ENCODE data around the gene SLC16A13. TPM values are rescaled to one million over a fixed set of nuclear protein-coding genes. Genes with fewer than 3 reads are reported as not detected.
"Not testable (repeated sequence)": the region's sequence is repeated elsewhere in the genome, so short reads cannot be mapped to it uniquely, and the experiment has no call there.

SLC16A13 gene
- total RNA-seq, 1 donor from 2014 or later: 1.5 TPM

DNA sequence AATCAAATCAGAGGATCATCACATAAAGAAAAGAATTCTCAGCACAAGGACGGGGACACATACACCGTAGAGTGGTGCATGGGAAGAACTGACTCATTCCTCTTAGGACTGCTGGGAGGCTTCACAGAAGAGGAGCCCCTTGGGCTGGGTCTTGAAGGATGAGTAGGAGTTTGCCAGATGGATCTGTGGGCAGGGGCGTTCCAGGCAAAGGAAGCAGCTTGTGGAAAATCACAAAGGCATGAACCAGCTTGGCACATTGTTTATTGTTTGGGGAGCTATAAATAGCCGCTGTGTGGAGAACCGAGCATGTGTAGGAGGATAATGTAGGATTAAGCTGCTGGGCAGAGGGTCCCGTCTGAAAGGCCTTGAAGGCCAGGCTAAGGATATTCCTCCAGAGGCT, 13.2 kb downstream of the SLC16A13 start:
- Histone ChIP-seq H3K4me1 (peaks cover 1 to 6% of the 10 kb centered on the region in 2 donors), H3K9me3 (no peaks in the 10 kb centered on the region), H3K27me3 (no peaks in the 10 kb centered on the region), H3K27ac (no peak overlapping the region), H3K36me3 (no peaks in the 10 kb centered on the region), H3K4me3 (no peak overlapping the region)
- TF ChIP-seq, protein P1, sequence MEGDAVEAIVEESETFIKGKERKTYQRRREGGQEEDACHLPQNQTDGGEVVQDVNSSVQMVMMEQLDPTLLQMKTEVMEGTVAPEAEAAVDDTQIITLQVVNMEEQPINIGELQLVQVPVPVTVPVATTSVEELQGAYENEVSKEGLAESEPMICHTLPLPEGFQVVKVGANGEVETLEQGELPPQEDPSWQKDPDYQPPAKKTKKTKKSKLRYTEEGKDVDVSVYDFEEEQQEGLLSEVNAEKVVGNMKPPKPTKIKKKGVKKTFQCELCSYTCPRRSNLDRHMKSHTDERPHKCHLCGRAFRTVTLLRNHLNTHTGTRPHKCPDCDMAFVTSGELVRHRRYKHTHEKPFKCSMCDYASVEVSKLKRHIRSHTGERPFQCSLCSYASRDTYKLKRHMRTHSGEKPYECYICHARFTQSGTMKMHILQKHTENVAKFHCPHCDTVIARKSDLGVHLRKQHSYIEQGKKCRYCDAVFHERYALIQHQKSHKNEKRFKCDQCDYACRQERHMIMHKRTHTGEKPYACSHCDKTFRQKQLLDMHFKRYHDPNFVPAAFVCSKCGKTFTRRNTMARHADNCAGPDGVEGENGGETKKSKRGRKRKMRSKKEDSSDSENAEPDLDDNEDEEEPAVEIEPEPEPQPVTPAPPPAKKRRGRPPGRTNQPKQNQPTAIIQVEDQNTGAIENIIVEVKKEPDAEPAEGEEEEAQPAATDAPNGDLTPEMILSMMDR (IDR thresholded peaks at IDR 0.05): no peak
- intact Hi-C loops (cut with DNase I): loop anchor here (5.0 kb wide), 1 partner anchor 248 kb away; no protein-coding TSS in a partner anchor
- DNase-seq (ENCODE audit: low spot score in 2 of 2): no peak

DNA sequence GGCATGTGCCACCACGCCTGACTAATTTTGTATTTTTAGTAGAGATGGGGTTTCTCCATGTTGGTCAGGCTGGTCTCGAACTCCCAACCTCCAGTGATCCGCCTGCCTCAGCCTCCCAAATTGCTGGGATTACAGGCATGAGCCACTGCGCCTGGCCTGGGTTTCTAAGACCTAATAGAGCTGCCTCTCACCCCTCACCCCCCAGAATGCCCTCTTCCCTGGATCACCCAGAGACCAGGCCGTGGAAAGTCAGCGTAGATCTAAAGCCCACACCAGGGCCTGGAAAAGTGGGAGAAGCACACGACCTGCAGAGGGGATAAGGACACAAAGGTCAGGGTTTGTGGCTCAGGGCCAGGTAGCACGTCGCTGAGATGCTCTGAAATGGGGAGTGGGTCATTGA, 14.8 kb downstream of the SLC16A13 start:
- H3K4me3 ChIP-seq; H3K36me3 ChIP-seq; H3K27me3 ChIP-seq; H3K4me1 ChIP-seq; H3K9me3 ChIP-seq; DNase-seq (ENCODE audit: low spot score in 2 of 2); H3K27ac ChIP-seq: not testable (repeated sequence)
- intact Hi-C loops (cut with DNase I): loop anchor here (5.0 kb wide), 1 partner anchor 127 kb away; the partner anchor contains the start of gene ASGR1

DNA sequence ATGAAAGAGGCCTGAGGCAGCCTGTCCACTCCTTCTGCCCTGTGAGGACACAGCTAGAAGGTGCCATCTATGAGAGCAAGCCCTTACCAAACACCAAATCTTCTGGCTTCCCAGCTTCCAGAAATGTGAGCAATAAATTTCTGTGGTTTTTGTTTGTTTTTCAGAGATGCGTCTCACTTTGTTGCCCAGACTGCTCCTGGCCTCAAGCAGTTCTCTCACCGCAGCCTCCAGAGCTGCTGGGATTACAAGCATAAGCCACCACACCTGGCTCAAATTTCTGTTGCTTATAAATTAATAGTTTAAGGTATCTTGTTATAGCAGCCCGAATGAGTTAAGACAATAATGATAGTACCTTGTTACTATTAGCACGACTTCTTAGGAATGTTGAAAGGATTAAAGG, 20.6 kb downstream of the SLC16A13 start:
- Histone ChIP-seq H3K4me1 (no peaks in the 10 kb centered on the region), H3K27ac (no peak overlapping the region), H3K36me3 (no peaks in the 10 kb centered on the region), H3K4me3 (no peak overlapping the region), H3K27me3 (no peaks in the 10 kb centered on the region), H3K9me3 (no peaks in the 10 kb centered on the region)
- TF ChIP-seq, protein P1 (IDR thresholded peaks at IDR 0.05): no peak
- DNase-seq (ENCODE audit: low spot score in 2 of 2): no peak
- intact Hi-C loops (cut with DNase I): no loop called here

DNA sequence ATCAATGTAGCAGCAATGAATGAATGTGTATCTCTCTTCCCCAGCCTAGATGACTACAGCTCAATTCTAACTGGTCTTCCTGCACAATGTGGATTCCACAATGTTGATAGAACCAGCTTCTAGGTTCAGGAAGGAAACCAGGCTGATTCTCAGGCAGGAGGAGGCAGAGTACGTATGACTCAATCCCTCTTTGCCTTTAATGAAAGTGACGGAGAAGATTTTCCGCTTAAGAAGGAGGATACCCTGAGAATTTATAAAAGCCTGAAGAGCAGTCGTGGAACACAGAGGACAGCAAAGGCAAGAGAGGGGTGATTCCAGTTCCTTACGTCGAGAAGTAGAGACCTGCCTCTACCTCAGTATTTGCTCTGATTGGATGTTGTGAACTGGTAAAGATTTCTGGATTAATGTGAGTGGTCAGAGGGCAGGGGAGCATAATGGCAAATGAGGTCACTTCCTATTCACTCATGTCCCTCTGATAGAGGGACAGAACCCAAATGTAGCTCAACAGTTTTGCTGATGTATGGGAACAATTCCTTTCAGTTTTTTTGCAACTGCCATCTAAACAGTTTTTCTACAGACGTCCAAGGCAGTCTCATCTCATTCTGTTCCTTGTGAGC, 23.1 kb downstream of the SLC16A13 start:
- TF ChIP-seq, protein P1 (IDR thresholded peaks at IDR 0.05): no peak
- no peaks in the 10 kb centered on the region for H3K36me3 ChIP-seq
- H3K4me3 ChIP-seq: no peak overlapping the region
- no peak for DNase-seq (ENCODE audit: low spot score in 2 of 2)
- intact Hi-C loops (cut with DNase I): no loop called here
- H3K27ac ChIP-seq: no peak overlapping the region
- no peaks in the 10 kb centered on the region for H3K4me1 ChIP-seq
- no peaks in the 10 kb centered on the region for H3K9me3 ChIP-seq
- H3K27me3 ChIP-seq: no peaks in the 10 kb centered on the region

DNA sequence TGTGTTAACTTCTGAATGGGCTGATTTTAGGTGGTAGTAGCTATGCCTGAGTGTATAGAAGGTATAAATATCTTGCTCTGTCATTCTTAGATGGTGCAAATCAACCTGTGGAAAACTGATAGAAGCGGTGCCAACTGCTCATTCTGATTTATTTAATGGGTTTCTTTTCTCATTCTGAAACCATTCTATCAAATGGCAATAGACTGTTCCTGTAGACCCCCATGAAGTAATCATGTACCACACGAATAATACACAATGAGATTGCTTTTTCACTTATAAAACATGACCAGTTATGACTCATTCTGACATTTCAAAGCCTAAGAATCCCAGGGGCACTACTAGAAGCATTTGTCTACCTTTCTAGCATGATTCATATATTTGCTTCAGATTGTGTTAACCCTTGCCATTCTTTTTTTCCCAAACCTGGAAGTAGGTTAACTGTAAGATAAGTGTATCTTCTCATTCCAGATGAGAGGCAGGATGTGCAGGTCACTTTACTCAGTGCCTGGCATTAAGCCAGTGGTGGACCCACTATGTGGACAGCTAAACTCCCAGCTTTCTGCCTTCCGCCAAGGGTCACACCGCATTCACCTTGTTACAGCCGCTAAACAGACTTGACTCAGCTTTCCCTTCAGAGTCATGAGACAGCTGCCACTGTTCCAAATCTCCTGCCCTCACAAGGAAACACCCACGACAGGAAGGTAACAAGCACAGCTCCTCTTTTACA, 24.5 kb downstream of the SLC16A13 start:
- Histone ChIP-seq H3K9me3 (no peaks in the 10 kb centered on the region), H3K27ac (no peak overlapping the region), H3K27me3 (no peaks in the 10 kb centered on the region), H3K4me3 (no peak overlapping the region), H3K36me3 (no peaks in the 10 kb centered on the region), H3K4me1 (no peaks in the 10 kb centered on the region)
- intact Hi-C loops (cut with DNase I): no loop called here
- DNase-seq (ENCODE audit: low spot score in 2 of 2): no peak
- TF ChIP-seq, protein P1 (IDR thresholded peaks at IDR 0.05): no peak

DNA sequence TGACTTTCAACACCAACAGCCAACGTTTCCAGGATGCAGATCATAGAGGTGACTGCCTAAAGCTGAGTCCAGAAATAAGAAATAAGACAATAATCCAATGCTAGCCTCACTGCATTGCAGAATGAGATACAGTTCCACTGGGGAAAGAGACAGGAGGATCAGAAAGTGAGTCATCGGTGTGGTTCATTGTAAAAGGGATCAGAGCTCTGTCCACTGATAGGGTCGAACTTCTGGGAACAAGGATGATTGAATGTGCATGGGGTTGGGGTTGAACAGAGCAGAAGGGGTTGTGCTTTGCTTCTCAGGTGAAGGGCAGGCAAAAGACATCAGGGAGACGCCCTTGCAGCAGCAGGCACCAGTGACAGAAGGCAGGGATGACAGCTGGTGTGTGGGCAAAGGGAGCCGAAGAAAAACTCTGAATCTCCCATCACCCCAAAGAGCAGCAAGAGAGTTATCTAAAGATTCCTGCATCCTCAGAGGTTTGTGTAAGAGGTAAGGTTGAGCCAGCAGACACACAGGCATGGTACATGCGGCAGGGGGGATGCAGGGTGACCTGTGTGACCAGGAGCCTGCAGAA, 27.8 kb downstream of the SLC16A13 start:
- intact Hi-C loops (cut with DNase I): no loop called here
- Histone ChIP-seq H3K4me1 (no peaks in the 10 kb centered on the region), H3K36me3 (no peaks in the 10 kb centered on the region), H3K27me3 (no peaks in the 10 kb centered on the region), H3K4me3 (no peak overlapping the region), H3K27ac (no peak overlapping the region), H3K9me3 (peaks cover 0 to 9% of the 10 kb centered on the region in 2 donors)
- TF ChIP-seq, protein P1 (IDR thresholded peaks at IDR 0.05): no peak
- no peak for DNase-seq (ENCODE audit: low spot score in 2 of 2)

All from ascending aorta (tissue), 2 donors.